Natural killer cell (primary cell): ENCODE results near the gene BEST4. TPM values are rescaled to one million over a fixed set of nuclear protein-coding genes. Genes with fewer than 3 reads are reported as not detected.

ENCODE experiments used
- ATAC-seq, 3 donors: fragments of 150-1000 bp in 2 of 3; fragments of 200-7000 bp in 1 of 3; cut with Tn5 transposase; 1 replicate in 1 of 3; 2 replicates in 2 of 3; pipeline ENCODE4 v1.10.0; 2021; ENCODE audit warnings: mild to moderate bottlenecking in 2 of 3, moderate library complexity in 2 of 3
- DNase-seq, 2 donors: peaks; one replicate each; pipeline versions ENCODE4 v3.0.0 to v3.0.0-alpha.2; 2013 to 2021; ENCODE audit warnings: mixed read lengths in 1 of 2
- H3K27ac ChIP-seq: one replicate; pipeline ENCODE4 v1.5.1; 2013; ENCODE audit warnings: mild to moderate bottlenecking, low read length
- H3K27me3 ChIP-seq: one replicate; pipeline ENCODE4 v1.6.1; 2013; ENCODE audit warnings: low read length; ENCODE audit not compliant: control insufficient read depth, insufficient read depth
- H3K36me3 ChIP-seq: one replicate; pipeline ENCODE4 v1.6.1; 2013; ENCODE audit warnings: low read length; ENCODE audit not compliant: control insufficient read depth, insufficient read depth
- H3K4me1 ChIP-seq: one replicate; pipeline ENCODE4 v1.6.1; 2013; ENCODE audit warnings: low read length; ENCODE audit not compliant: control insufficient read depth, insufficient read depth
- H3K4me3 ChIP-seq: one replicate; pipeline ENCODE4 v1.5.1; 2013; ENCODE audit warnings: low read length
- H3K9me3 ChIP-seq: one replicate; pipeline ENCODE4 v1.6.1; 2013; ENCODE audit warnings: low read length; ENCODE audit not compliant: control insufficient read depth, insufficient read depth
- H3K27ac Mint-ChIP-seq, 2 donors: one replicate each; pipeline ENCODE4 v1.8.0; 2022; ENCODE audit warnings: mild to moderate bottlenecking in 2 of 2, mixed read lengths in 2 of 2, moderate library complexity in 1 of 2
- H3K27me3 Mint-ChIP-seq, 2 donors: one replicate each; pipeline ENCODE4 v1.8.0; 2022; ENCODE audit warnings: low read depth in 2 of 2, mixed read lengths in 2 of 2
- H3K36me3 Mint-ChIP-seq: one replicate; pipeline ENCODE4 v1.8.0; 2022; ENCODE audit warnings: mixed read lengths
- H3K4me1 Mint-ChIP-seq, 2 donors: one replicate each; pipeline ENCODE4 v1.8.0; 2022; ENCODE audit warnings: mixed read lengths in 2 of 2
- H3K4me3 Mint-ChIP-seq: one replicate; pipeline ENCODE4 v1.8.0; 2022; ENCODE audit warnings: mild to moderate bottlenecking, moderate library complexity, mixed read lengths
- H3K9me3 Mint-ChIP-seq, 2 donors: one replicate each; pipeline ENCODE4 v1.8.0; 2022; ENCODE audit warnings: mixed read lengths in 2 of 2
- CTCF ChIP-seq: fragments of 200-600 bp; IDR thresholded peaks from one replicate; pipeline ENCODE4 v1.8.0; 2022; ENCODE audit warnings: antibody characterized with exemption
- WGBS: methylation state at CpG from one replicate; pipeline ENCODE4 v1.1.7; 2013; ENCODE audit warnings: missing lambda C conversion rate; ENCODE audit not compliant: insufficient coverage; 5-methylcytosine and 5-hydroxymethylcytosine counted together
- intact Hi-C: fragments of 100-400 bp; cut with micrococcal nuclease; formaldehyde crosslinking; loops from one replicate; pipeline ENCODE4 v1.14.2; 2022
- total RNA-seq, 4 donors: library from RNA; stranded (reverse); fragments of 120-200 nt in 1 of 4; gene quantifications; one replicate each; pipeline versions ENCODE4 v1.2.3 to v1.2.4, GENCODE V29; 2013 to 2022

The BEST4 gene
- total RNA-seq, 3 donors from 2014 or later (not counting 1 experiment from before 2014, with no cell fraction given): 0.18 to 0.33 (median 0.28) TPM

- Histone ChIP-seq H3K4me1 (peaks cover 12% of the 10 kb centered on the region), H3K4me3 (no peak overlapping the region), H3K27me3 (no peaks in the 10 kb centered on the region), H3K36me3 (no peaks in the 10 kb centered on the region), H3K27ac (no peak overlapping the region), H3K9me3 (no peaks in the 10 kb centered on the region)
- Mint-ChIP-seq H3K9me3 (no peaks in the 10 kb centered on the region), H3K27me3 (no peaks in the 10 kb centered on the region), H3K4me1 (peaks cover 7% of the 10 kb centered on the region in 2 donors), H3K4me3 (no peak overlapping the region), H3K36me3 (no peaks in the 10 kb centered on the region), H3K27ac (no peak overlapping the region)
- TF ChIP-seq CTCF: no peak
- DNase-seq (no peak), ATAC-seq (no peak)
- WGBS: 65% methylated on average over 13 of the region's 13 CpGs
- intact Hi-C loops: no loop called here
Observed at GRCh38 chr1:44832056-44832705, 44.2 kb upstream of the BEST4 start.

- intact Hi-C loops: no loop called here
- no peak for ATAC-seq
Observed at GRCh38 chr1:44831516-44831915, 43.5 kb upstream of the BEST4 start.

GRCh38 chr1:44830900-44831304, 42.9 kb upstream of the BEST4 start:
- Mint-ChIP-seq H3K27me3 (peaks cover 0 to 4% of the 10 kb centered on the region in 2 donors), H3K4me1 (peaks cover 5% of the 10 kb centered on the region in 2 donors), H3K27ac (no peak overlapping the region), H3K4me3 (no peak overlapping the region), H3K36me3 (no peaks in the 10 kb centered on the region), H3K9me3 (no peaks in the 10 kb centered on the region)
- no peak for TF ChIP-seq CTCF
- no peak overlapping the region for H3K27ac ChIP-seq
- intact Hi-C loops: no loop called here
- no peaks in the 10 kb centered on the region for H3K36me3 ChIP-seq
- DNase-seq: no peak
- no peaks in the 10 kb centered on the region for H3K27me3 ChIP-seq
- no peak overlapping the region for H3K4me3 ChIP-seq
- 93% methylated on average over 10 of the region's 10 CpGs for WGBS
- peaks cover 14% of the 10 kb centered on the region for H3K4me1 ChIP-seq
- no peak for ATAC-seq
- no peaks in the 10 kb centered on the region for H3K9me3 ChIP-seq

More at GRCh38 chr1:44831516-44831915, 43.5 kb upstream of the BEST4 start:
- H3K27me3 ChIP-seq: no peaks in the 10 kb centered on the region
- peaks cover 17% of the 10 kb centered on the region for H3K4me1 ChIP-seq
- H3K4me3 ChIP-seq: no peak overlapping the region
- H3K27ac ChIP-seq: no peak overlapping the region
- Mint-ChIP-seq H3K9me3 (no peaks in the 10 kb centered on the region), H3K27ac (no peak overlapping the region), H3K4me3 (no peak overlapping the region), H3K36me3 (no peaks in the 10 kb centered on the region), H3K4me1 (peaks cover 7% of the 10 kb centered on the region in 2 donors), H3K27me3 (peaks cover 0 to under 1% of the 10 kb centered on the region in 2 donors)
- DNase-seq: no peak
- 57% methylated on average over 9 of the region's 9 CpGs for WGBS
- H3K36me3 ChIP-seq: no peaks in the 10 kb centered on the region
- no peak for TF ChIP-seq CTCF
- no peaks in the 10 kb centered on the region for H3K9me3 ChIP-seq
